Peyer's patch (tissue), 4 donors: ENCODE measurements around the gene SSMEM1. TPM values are rescaled to one million over a fixed set of nuclear protein-coding genes. Genes with fewer than 3 reads are reported as not detected.
"Not testable (repeated sequence)": the region's sequence is repeated elsewhere in the genome, so short reads cannot be mapped to it uniquely, and the experiment has no call there.

ENCODE experiments used
- DNase-seq, 3 donors: peaks; one replicate each; pipeline ENCODE4 v3.0.0-alpha.2; 2017 to 2019
- H3K27ac ChIP-seq, 4 donors: fragments of 200-600 bp; sonication (generic); one replicate each; pipeline ENCODE4 v1.5.1; 2016 to 2019
- H3K27me3 ChIP-seq, 2 donors: fragments of 200-600 bp; sonication (generic); one replicate each; pipeline ENCODE4 v1.5.1; 2019
- H3K36me3 ChIP-seq, 3 donors: fragments of 200-600 bp; sonication (generic); one replicate each; pipeline ENCODE4 v1.5.1; 2016 to 2019
- H3K4me1 ChIP-seq, 4 donors: fragments of 200-600 bp; sonication (generic); one replicate each; pipeline ENCODE4 v1.5.1; 2016 to 2019
- H3K4me3 ChIP-seq, 4 donors: fragments of 200-600 bp; sonication (generic); 1 replicate in 3 of 4; 2 replicates in 1 of 4; pipeline ENCODE4 v1.5.1; 2016 to 2019; ENCODE audit warnings: mild to moderate bottlenecking in 1 of 4
- H3K9me3 ChIP-seq, 4 donors: fragments of 200-600 bp; sonication (generic); one replicate each; pipeline ENCODE4 v1.5.1; 2016 to 2019; ENCODE audit warnings: mild to moderate bottlenecking in 1 of 4
- CTCF ChIP-seq, 6 experiments: fragments of 450-650 bp in 4 of 6; fragments of 200-600 bp in 2 of 6; sonication (generic) in 1 of 6; IDR thresholded peaks; one replicate each; pipeline ENCODE4 v1.5.1; 2017 to 2019; ENCODE audit warnings: antibody characterized with exemption in 6 of 6, mild to moderate bottlenecking in 3 of 6, moderate library complexity in 1 of 6
- POLR2A ChIP-seq, 2 donors: fragments of 450-650 bp; IDR thresholded peaks; one replicate each; pipeline ENCODE4 v1.5.1; 2017; ENCODE audit warnings: antibody characterized with exemption in 2 of 2, mild to moderate bottlenecking in 2 of 2, moderate library complexity in 2 of 2
- total RNA-seq, 4 donors: library from RNA; depleted of rRNA; stranded (reverse); fragments of >200 nt; gene quantifications; one replicate each; pipeline ENCODE4 v1.1.0, GENCODE V29; 2016

Gene SSMEM1
- total RNA-seq, 4 donors from 2014 or later, result not detected

- Histone ChIP-seq H3K27ac (no peak overlapping the region), H3K4me3 (no peak overlapping the region), H3K9me3 (no peaks in the 10 kb centered on the region), H3K27me3 (no peaks in the 10 kb centered on the region), H3K36me3 (no peaks in the 10 kb centered on the region), H3K4me1 (no peaks in the 10 kb centered on the region)
- DNase-seq, result no peak
- TF ChIP-seq CTCF (IDR thresholded peaks at IDR 0.05), result no peak
- TF ChIP-seq POLR2A (IDR thresholded peaks at IDR 0.05), result no peak
Observed at GRCh38 chr7:130240240-130240639, 32.6 kb downstream of the SSMEM1 start.

GRCh38 chr7:130242198-130243014 lies 34.7 kb downstream of the SSMEM1 start:
- Histone ChIP-seq H3K4me3 (no peak overlapping the region), H3K36me3 (no peaks in the 10 kb centered on the region), H3K27me3 (no peaks in the 10 kb centered on the region), H3K4me1 (no peaks in the 10 kb centered on the region), H3K9me3 (no peaks in the 10 kb centered on the region), H3K27ac (no peak overlapping the region)
- peak; percentile 25 to 71 (median 65) for DNase-seq
- TF ChIP-seq POLR2A (IDR thresholded peaks at IDR 0.05), result no peak
- peak; percentile 28 to 75 (median 70) for TF ChIP-seq CTCF (IDR thresholded peaks at IDR 0.05)

- H3K4me1 ChIP-seq, H3K9me3 ChIP-seq, DNase-seq: not testable (repeated sequence)
Observed at GRCh38 chr7:130243486-130243885, 35.8 kb downstream of the SSMEM1 start.

GRCh38 chr7:130246491-130246890 lies 38.8 kb downstream of the SSMEM1 start:
- not testable (repeated sequence) for H3K4me3 ChIP-seq, H3K27ac ChIP-seq, H3K9me3 ChIP-seq, DNase-seq, H3K4me1 ChIP-seq, H3K27me3 ChIP-seq, H3K36me3 ChIP-seq

More at GRCh38 chr7:130243486-130243885, 35.8 kb downstream of the SSMEM1 start:
- H3K36me3 ChIP-seq, H3K4me3 ChIP-seq, H3K27me3 ChIP-seq, H3K27ac ChIP-seq: not testable (repeated sequence)

GRCh38 chr7:130248842-130249241 lies 41.2 kb downstream of the SSMEM1 start:
- not testable (repeated sequence) for H3K36me3 ChIP-seq, H3K4me1 ChIP-seq, H3K4me3 ChIP-seq, H3K27ac ChIP-seq, H3K9me3 ChIP-seq, H3K27me3 ChIP-seq, DNase-seq

- DNase-seq, H3K4me3 ChIP-seq, H3K27me3 ChIP-seq, H3K36me3 ChIP-seq, H3K9me3 ChIP-seq, H3K4me1 ChIP-seq, H3K27ac ChIP-seq: not testable (repeated sequence)
Observed at GRCh38 chr7:130249626-130250025, 42.0 kb downstream of the SSMEM1 start.

- no peak for DNase-seq
- Histone ChIP-seq H3K4me1 (no peaks in the 10 kb centered on the region), H3K27ac (no peak overlapping the region), H3K27me3 (no peaks in the 10 kb centered on the region), H3K4me3 (no peak overlapping the region), H3K36me3 (no peaks in the 10 kb centered on the region), H3K9me3 (peaks cover 0 to 10% (median 0%) of the 10 kb centered on the region in 4 donors)
- TF ChIP-seq POLR2A (IDR thresholded peaks at IDR 0.05) (no peak), CTCF (IDR thresholded peaks at IDR 0.05) (no peak)
Observed at GRCh38 chr7:130254555-130254954, 46.9 kb downstream of the SSMEM1 start.

GRCh38 chr7:130256704-130257103 lies 49.0 kb downstream of the SSMEM1 start:
- peaks cover 0 to 12% (median 0%) of the 10 kb centered on the region in 4 donors for H3K9me3 ChIP-seq
- H3K27me3 ChIP-seq, result no peaks in the 10 kb centered on the region
- TF ChIP-seq CTCF (IDR thresholded peaks at IDR 0.05), result no peak
- no peak for TF ChIP-seq POLR2A (IDR thresholded peaks at IDR 0.05)
- no peaks in the 10 kb centered on the region for H3K4me1 ChIP-seq
- no peak overlapping the region for H3K27ac ChIP-seq
- no peak for DNase-seq
- H3K4me3 ChIP-seq, result no peak overlapping the region
- no peaks in the 10 kb centered on the region for H3K36me3 ChIP-seq
